ENCODE measurements around the gene ALOX12B. TPM values are rescaled to one million over a fixed set of nuclear protein-coding genes. Genes with fewer than 3 reads are reported as not detected.

The ALOX12B gene
- total and polyA plus RNA-seq, 2 experiments from 2014 or later: 0.16 to 1.4 TPM

GRCh38 chr17:8075574-8076342 is 11.8 kb downstream of the ALOX12B start (continued):
- no peak for TF ChIP-seq CTCF (conservative IDR thresholded peaks at IDR 0.05; ENCODE audit: low read depth in 2 of 2)
- no peak for TF ChIP-seq ZNF331 (CRISPR knock-in tag; IDR thresholded peaks at IDR 0.05; ENCODE audit: low read depth)
- TF ChIP-seq ZNF114 (CRISPR knock-in tag; IDR thresholded peaks at IDR 0.05): no peak

- no peak for TF ChIP-seq CREB1 (CRISPR knock-in tag; IDR thresholded peaks at IDR 0.05; ENCODE audit: low read depth)
- no peaks in the 10 kb centered on the region for H4K20me1 ChIP-seq (replicated peaks; ENCODE audit: insufficient read depth)
- Mint-ChIP-seq H3K36me3 (ENCODE audit: low read depth) (peaks cover 2% of the 10 kb centered on the region; the same call in 2 of the 3 replicates), H3K9me3 (peaks cover 5% of the 10 kb centered on the region; the same call in 2 of the 3 replicates), H3K27me3 (ENCODE audit: insufficient read depth, low read depth, poor library complexity) (peaks cover 80% of the 10 kb centered on the region), H3K27ac (no peak overlapping the region), H3K4me1 (peaks cover 18% of the 10 kb centered on the region), H3K4me3 (no peak overlapping the region; the same call in 2 of the 3 replicates)
- peaks cover 8% of the 10 kb centered on the region; the same call in 1 of the 2 replicates for H3K4me1 ChIP-seq (ENCODE audit: insufficient read depth)
- no peaks in the 10 kb centered on the region for H3K9me2 ChIP-seq (ENCODE audit: insufficient read depth)
- no peak overlapping the region for H3K4me2 ChIP-seq
- H3K27me3 ChIP-seq (ENCODE audit: insufficient read depth): peaks cover 95% of the 10 kb centered on the region
- no peak for DNase-seq (ENCODE audit: low spot score)
- no peak for ATAC-seq
- no peaks in the 10 kb centered on the region for H3K79me2 ChIP-seq (replicated peaks; ENCODE audit: insufficient read depth)
- no peak overlapping the region for H2AFZ ChIP-seq
- H3K4me3 ChIP-seq: no peak overlapping the region
- no peaks in the 10 kb centered on the region for H3F3A ChIP-seq (replicated peaks; ENCODE audit: low read depth)
- H3K27ac ChIP-seq (ENCODE audit: low read depth): no peak overlapping the region
- H3K36me3 ChIP-seq (ENCODE audit: insufficient read depth): no peaks in the 10 kb centered on the region
Observed at GRCh38 chr17:8075081-8075480, 12.4 kb downstream of the ALOX12B start.

GRCh38 chr17:8074554-8074953 is 13.0 kb downstream of the ALOX12B start:
- H3K36me3 ChIP-seq (ENCODE audit: insufficient read depth): no peaks in the 10 kb centered on the region
- H3K4me3 Mint-ChIP-seq: peak overlapping the region; percentile 74; the same call in 1 of the 3 replicates
- H3K27me3 Mint-ChIP-seq (ENCODE audit: insufficient read depth, low read depth, poor library complexity): peaks cover 81% of the 10 kb centered on the region
- no peaks in the 10 kb centered on the region for H3K9me2 ChIP-seq (ENCODE audit: insufficient read depth)
- no peak for DNase-seq (ENCODE audit: low spot score)
- 0 out of 2 replicates have a peak overlapping the region, but pooled peaks have one; percentile 68 for H3K4me3 ChIP-seq
- ATAC-seq: no peak
- peaks cover 5% of the 10 kb centered on the region; the same call in 2 of the 3 replicates for H3K9me3 Mint-ChIP-seq
- no peaks in the 10 kb centered on the region for H3K79me2 ChIP-seq (replicated peaks; ENCODE audit: insufficient read depth)
- no peak overlapping the region for H3K27ac Mint-ChIP-seq
- TF ChIP-seq JUNB (IDR thresholded peaks at IDR 0.05; ENCODE audit: unreplicated experiment): no peak
- TF ChIP-seq, protein P1, sequence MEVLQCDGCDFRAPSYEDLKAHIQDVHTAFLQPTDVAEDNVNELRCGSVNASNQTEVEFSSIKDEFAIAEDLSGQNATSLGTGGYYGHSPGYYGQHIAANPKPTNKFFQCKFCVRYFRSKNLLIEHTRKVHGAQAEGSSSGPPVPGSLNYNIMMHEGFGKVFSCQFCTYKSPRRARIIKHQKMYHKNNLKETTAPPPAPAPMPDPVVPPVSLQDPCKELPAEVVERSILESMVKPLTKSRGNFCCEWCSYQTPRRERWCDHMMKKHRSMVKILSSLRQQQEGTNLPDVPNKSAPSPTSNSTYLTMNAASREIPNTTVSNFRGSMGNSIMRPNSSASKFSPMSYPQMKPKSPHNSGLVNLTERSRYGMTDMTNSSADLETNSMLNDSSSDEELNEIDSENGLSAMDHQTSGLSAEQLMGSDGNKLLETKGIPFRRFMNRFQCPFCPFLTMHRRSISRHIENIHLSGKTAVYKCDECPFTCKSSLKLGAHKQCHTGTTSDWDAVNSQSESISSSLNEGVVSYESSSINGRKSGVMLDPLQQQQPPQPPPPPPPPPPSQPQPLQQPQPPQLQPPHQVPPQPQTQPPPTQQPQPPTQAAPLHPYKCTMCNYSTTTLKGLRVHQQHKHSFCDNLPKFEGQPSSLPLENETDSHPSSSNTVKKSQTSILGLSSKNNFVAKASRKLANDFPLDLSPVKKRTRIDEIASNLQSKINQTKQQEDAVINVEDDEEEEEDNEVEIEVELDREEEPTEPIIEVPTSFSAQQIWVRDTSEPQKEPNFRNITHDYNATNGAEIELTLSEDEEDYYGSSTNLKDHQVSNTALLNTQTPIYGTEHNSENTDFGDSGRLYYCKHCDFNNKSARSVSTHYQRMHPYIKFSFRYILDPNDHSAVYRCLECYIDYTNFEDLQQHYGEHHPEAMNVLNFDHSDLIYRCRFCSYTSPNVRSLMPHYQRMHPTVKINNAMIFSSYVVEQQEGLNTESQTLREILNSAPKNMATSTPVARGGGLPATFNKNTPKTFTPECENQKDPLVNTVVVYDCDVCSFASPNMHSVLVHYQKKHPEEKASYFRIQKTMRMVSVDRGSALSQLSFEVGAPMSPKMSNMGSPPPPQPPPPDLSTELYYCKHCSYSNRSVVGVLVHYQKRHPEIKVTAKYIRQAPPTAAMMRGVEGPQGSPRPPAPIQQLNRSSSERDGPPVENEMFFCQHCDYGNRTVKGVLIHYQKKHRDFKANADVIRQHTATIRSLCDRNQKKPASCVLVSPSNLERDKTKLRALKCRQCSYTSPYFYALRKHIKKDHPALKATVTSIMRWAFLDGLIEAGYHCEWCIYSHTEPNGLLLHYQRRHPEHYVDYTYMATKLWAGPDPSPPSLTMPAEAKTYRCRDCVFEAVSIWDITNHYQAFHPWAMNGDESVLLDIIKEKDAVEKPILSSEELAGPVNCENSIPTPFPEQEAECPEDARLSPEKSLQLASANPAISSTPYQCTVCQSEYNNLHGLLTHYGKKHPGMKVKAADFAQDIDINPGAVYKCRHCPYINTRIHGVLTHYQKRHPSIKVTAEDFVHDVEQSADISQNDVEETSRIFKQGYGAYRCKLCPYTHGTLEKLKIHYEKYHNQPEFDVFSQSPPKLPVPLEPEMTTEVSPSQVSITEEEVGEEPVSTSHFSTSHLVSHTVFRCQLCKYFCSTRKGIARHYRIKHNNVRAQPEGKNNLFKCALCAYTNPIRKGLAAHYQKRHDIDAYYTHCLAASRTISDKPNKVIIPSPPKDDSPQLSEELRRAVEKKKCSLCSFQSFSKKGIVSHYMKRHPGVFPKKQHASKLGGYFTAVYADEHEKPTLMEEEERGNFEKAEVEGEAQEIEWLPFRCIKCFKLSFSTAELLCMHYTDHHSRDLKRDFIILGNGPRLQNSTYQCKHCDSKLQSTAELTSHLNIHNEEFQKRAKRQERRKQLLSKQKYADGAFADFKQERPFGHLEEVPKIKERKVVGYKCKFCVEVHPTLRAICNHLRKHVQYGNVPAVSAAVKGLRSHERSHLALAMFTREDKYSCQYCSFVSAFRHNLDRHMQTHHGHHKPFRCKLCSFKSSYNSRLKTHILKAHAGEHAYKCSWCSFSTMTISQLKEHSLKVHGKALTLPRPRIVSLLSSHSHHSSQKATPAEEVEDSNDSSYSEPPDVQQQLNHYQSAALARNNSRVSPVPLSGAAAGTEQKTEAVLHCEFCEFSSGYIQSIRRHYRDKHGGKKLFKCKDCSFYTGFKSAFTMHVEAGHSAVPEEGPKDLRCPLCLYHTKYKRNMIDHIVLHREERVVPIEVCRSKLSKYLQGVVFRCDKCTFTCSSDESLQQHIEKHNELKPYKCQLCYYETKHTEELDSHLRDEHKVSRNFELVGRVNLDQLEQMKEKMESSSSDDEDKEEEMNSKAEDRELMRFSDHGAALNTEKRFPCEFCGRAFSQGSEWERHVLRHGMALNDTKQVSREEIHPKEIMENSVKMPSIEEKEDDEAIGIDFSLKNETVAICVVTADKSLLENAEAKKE (CRISPR knock-in tag; IDR thresholded peaks at IDR 0.05): no peak
- TF ChIP-seq, protein P2, sequence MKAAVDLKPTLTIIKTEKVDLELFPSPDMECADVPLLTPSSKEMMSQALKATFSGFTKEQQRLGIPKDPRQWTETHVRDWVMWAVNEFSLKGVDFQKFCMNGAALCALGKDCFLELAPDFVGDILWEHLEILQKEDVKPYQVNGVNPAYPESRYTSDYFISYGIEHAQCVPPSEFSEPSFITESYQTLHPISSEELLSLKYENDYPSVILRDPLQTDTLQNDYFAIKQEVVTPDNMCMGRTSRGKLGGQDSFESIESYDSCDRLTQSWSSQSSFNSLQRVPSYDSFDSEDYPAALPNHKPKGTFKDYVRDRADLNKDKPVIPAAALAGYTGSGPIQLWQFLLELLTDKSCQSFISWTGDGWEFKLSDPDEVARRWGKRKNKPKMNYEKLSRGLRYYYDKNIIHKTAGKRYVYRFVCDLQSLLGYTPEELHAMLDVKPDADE (IDR thresholded peaks at IDR 0.05): no peak
- TF ChIP-seq EZH2 (IDR thresholded peaks at IDR 0.05; ENCODE audit: low read depth, unreplicated experiment): no peak
- TF ChIP-seq EZH2phosphoT487 (IDR thresholded peaks at IDR 0.05; ENCODE audit: unreplicated experiment): no peak
- H3K4me1 Mint-ChIP-seq: peaks cover 18% of the 10 kb centered on the region
- H4K20me1 ChIP-seq (replicated peaks; ENCODE audit: insufficient read depth): no peaks in the 10 kb centered on the region
- peaks cover 8% of the 10 kb centered on the region; the same call in 1 of the 2 replicates for H3K4me1 ChIP-seq (ENCODE audit: insufficient read depth)
- peaks cover 2% of the 10 kb centered on the region; the same call in 2 of the 3 replicates for H3K36me3 Mint-ChIP-seq (ENCODE audit: low read depth)
- no peaks in the 10 kb centered on the region for H3F3A ChIP-seq (replicated peaks; ENCODE audit: low read depth)
- H2AFZ ChIP-seq: no peak overlapping the region
- H3K4me2 ChIP-seq: no peak overlapping the region
- peaks cover 96% of the 10 kb centered on the region for H3K27me3 ChIP-seq (ENCODE audit: insufficient read depth)
- H3K27ac ChIP-seq (ENCODE audit: low read depth): no peak overlapping the region

Measured in GM23338 (cell line).